HepG2 (cell line): ENCODE data around the gene GOLGA6L10.
"Not testable (repeated sequence)": the region's sequence is repeated elsewhere in the genome, so short reads cannot be mapped to it uniquely, and the experiment has no call there.

Source experiments
- ELK4 ChIP-seq: sonication (generic); formaldehyde crosslinking; IDR thresholded peaks from 2 replicates; pipeline ENCODE4 v1.9.0; 2021; ENCODE audit warnings: missing genetic modification reagents, borderline replicate concordance
- GZF1 ChIP-seq: sonication (generic); formaldehyde crosslinking; IDR thresholded peaks from 2 replicates; pipeline ENCODE4 v1.5.1; 2020; ENCODE audit warnings: mild to moderate bottlenecking, missing genetic modification reagents
- MXI1 ChIP-seq: IDR thresholded peaks from 3 replicates; pipeline ENCODE4 v1.6.1; 2012; ENCODE audit warnings: low read depth, low read length, inconsistent platforms, borderline replicate concordance
- RELA ChIP-seq: sonication (generic); formaldehyde crosslinking; IDR thresholded peaks from 2 replicates; pipeline ENCODE4 v1.4.0; 2020; ENCODE audit warnings: missing genetic modification reagents
- U2AF1 ChIP-seq: fragments of 200-400 bp; formaldehyde crosslinking; optimal IDR thresholded peaks from 2 replicates; pipeline ENCODE3; 2017; ENCODE audit warnings: mild to moderate bottlenecking, low read depth, low read length
- YY1 ChIP-seq: IDR thresholded peaks from 2 replicates; pipeline ENCODE4 v1.6.1; 2011; ENCODE audit warnings: low read length, low read depth, moderate library complexity, mild to moderate bottlenecking; ENCODE audit not compliant: insufficient read depth, insufficient replicate concordance
- ZFAT ChIP-seq: sonication (generic); formaldehyde crosslinking; conservative IDR thresholded peaks from 2 replicates; pipeline ENCODE4 v1.8.1; 2023; ENCODE audit warnings: missing genetic modification reagents, inconsistent platforms
- ZFP37 ChIP-seq: sonication (generic); formaldehyde crosslinking; IDR thresholded peaks from 2 replicates; pipeline ENCODE4 v1.4.0; 2020; ENCODE audit warnings: missing genetic modification reagents, borderline replicate concordance
- ZNF256 ChIP-seq: sonication (generic); formaldehyde crosslinking; conservative IDR thresholded peaks from 2 replicates; pipeline ENCODE4 v1.4.0; 2020; ENCODE audit warnings: missing genetic modification reagents
- ZNF484 ChIP-seq: sonication (generic); formaldehyde crosslinking; IDR thresholded peaks from 2 replicates; pipeline ENCODE4 v1.5.1; 2020; ENCODE audit warnings: mild to moderate bottlenecking, low read depth, missing genetic modification reagents, borderline replicate concordance
- ZNF740 ChIP-seq: sonication (generic); formaldehyde crosslinking; IDR thresholded peaks from 2 replicates; pipeline ENCODE4 v1.4.0; 2020; ENCODE audit warnings: missing genetic modification reagents
- ZNF839 ChIP-seq: sonication (generic); formaldehyde crosslinking; IDR thresholded peaks from 2 replicates; pipeline ENCODE4 v1.4.0; 2020; ENCODE audit warnings: missing genetic modification reagents, mild to moderate bottlenecking, borderline replicate concordance
- TF ChIP-seq, protein P1 (sequence below): sonication (generic); formaldehyde crosslinking; IDR thresholded peaks from 2 replicates; pipeline ENCODE4 v1.5.0; 2020; ENCODE audit warnings: mild to moderate bottlenecking, missing genetic modification reagents, moderate library complexity
- TF ChIP-seq, protein P2 (sequence below): sonication (generic); formaldehyde crosslinking; IDR thresholded peaks from 2 replicates; pipeline ENCODE4 v1.4.0; 2020; ENCODE audit warnings: missing genetic modification reagents

GRCh38 chr15:82332711-82333602 lies 16.3 kb downstream of the GOLGA6L10 start:
- TF ChIP-seq, protein P1, sequence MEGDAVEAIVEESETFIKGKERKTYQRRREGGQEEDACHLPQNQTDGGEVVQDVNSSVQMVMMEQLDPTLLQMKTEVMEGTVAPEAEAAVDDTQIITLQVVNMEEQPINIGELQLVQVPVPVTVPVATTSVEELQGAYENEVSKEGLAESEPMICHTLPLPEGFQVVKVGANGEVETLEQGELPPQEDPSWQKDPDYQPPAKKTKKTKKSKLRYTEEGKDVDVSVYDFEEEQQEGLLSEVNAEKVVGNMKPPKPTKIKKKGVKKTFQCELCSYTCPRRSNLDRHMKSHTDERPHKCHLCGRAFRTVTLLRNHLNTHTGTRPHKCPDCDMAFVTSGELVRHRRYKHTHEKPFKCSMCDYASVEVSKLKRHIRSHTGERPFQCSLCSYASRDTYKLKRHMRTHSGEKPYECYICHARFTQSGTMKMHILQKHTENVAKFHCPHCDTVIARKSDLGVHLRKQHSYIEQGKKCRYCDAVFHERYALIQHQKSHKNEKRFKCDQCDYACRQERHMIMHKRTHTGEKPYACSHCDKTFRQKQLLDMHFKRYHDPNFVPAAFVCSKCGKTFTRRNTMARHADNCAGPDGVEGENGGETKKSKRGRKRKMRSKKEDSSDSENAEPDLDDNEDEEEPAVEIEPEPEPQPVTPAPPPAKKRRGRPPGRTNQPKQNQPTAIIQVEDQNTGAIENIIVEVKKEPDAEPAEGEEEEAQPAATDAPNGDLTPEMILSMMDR (CRISPR knock-in tag), result not testable (repeated sequence)
- TF ChIP-seq U2AF1; ZNF839; YY1; ZNF484 (CRISPR knock-in tag); ZFAT; MXI1; ZNF740 (CRISPR knock-in tag); ELK4 (CRISPR knock-in tag); RELA (CRISPR knock-in tag); GZF1; ZNF256; ZFP37 (CRISPR knock-in tag): not testable (repeated sequence)
- TF ChIP-seq, protein P2, sequence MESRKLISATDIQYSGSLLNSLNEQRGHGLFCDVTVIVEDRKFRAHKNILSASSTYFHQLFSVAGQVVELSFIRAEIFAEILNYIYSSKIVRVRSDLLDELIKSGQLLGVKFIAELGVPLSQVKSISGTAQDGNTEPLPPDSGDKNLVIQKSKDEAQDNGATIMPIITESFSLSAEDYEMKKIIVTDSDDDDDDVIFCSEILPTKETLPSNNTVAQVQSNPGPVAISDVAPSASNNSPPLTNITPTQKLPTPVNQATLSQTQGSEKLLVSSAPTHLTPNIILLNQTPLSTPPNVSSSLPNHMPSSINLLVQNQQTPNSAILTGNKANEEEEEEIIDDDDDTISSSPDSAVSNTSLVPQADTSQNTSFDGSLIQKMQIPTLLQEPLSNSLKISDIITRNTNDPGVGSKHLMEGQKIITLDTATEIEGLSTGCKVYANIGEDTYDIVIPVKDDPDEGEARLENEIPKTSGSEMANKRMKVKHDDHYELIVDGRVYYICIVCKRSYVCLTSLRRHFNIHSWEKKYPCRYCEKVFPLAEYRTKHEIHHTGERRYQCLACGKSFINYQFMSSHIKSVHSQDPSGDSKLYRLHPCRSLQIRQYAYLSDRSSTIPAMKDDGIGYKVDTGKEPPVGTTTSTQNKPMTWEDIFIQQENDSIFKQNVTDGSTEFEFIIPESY, result not testable (repeated sequence)
